K562 (cell line): ENCODE measurements around the gene CHST7.

Experiments used
- FOXA1 ChIP-seq: fragments of 450-650 bp; IDR thresholded peaks from 2 replicates; pipeline ENCODE4 v1.6.1; 2016; ENCODE audit warnings: mild to moderate bottlenecking, borderline replicate concordance
- HIVEP1 ChIP-seq: fragments of 250-450 bp; sonication (Bioruptor Pico); IDR thresholded peaks from 2 replicates; pipeline ENCODE4 v1.4.0; 2020; ENCODE audit warnings: mild to moderate bottlenecking
- MAZ ChIP-seq, 2 experiments: fragments of 450-650 bp in 1 of 2; sonication (generic) in 1 of 2; formaldehyde crosslinking; IDR thresholded peaks in 1 of 2; conservative IDR thresholded peaks in 1 of 2; 2 replicates each; pipeline versions ENCODE4 v1.4.0 to v1.5.0; 2020; ENCODE audit warnings: mild to moderate bottlenecking in 1 of 2, missing genetic modification reagents in 1 of 2
- NFE2 ChIP-seq: IDR thresholded peaks from 2 replicates; pipeline ENCODE4 v1.6.1; 2014; ENCODE audit warnings: antibody characterized with exemption, low read depth
- RFX5 ChIP-seq: IDR thresholded peaks from 2 replicates; pipeline ENCODE4 v1.6.1; 2011; ENCODE audit warnings: low read depth, mild to moderate bottlenecking, improper control_type of control experiment, low read length
- TEAD2 ChIP-seq: fragments of 450-650 bp; IDR thresholded peaks from 2 replicates; pipeline ENCODE4 v1.6.1; 2016; ENCODE audit warnings: missing genetic modification characterization, control low read depth, missing compliant biosample characterization
- ZNF699 ChIP-seq: fragments of 250-450 bp; sonication (Bioruptor Pico); IDR thresholded peaks from 2 replicates; pipeline ENCODE4 v1.8.0; 2021; ENCODE audit warnings: mild to moderate bottlenecking, moderate library complexity; ENCODE audit not compliant: insufficient replicate concordance
- TF ChIP-seq, protein P1 (sequence below): sonication (generic); formaldehyde crosslinking; IDR thresholded peaks from 2 replicates; pipeline ENCODE4 v1.8.1; 2023; ENCODE audit warnings: mild to moderate bottlenecking, missing genetic modification reagents

DNA sequence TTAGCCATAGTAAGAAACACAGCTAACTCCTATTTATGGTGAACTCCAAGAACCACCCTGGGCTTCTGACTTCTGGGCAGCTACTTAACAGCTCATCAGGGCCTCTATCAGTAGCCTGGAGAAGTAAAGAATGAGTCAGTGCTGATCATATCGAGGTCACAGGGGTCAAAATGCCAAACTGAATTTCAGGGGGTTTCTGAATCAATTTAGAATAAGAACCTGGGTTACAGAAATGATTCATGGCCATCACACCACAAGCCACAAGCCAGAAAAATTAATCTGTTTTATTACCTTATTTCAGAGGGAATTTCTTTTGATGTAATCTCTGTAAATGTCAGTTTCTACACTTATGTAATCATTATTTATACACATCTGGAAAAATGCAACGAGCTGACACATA is 64.4 kb downstream of the CHST7 start:
- TF ChIP-seq HIVEP1 (no peak), ZNF699 (CRISPR knock-in tag) (no peak), MAZ (CRISPR knock-in tag; conservative IDR thresholded peaks at IDR 0.05 in 1 of 2, IDR thresholded peaks at IDR 0.05 in 1 of 2) (no peak), RFX5 (no peak), NFE2 (no peak), TEAD2 (tag) (no peak), FOXA1 (no peak)
- TF ChIP-seq, protein P1, sequence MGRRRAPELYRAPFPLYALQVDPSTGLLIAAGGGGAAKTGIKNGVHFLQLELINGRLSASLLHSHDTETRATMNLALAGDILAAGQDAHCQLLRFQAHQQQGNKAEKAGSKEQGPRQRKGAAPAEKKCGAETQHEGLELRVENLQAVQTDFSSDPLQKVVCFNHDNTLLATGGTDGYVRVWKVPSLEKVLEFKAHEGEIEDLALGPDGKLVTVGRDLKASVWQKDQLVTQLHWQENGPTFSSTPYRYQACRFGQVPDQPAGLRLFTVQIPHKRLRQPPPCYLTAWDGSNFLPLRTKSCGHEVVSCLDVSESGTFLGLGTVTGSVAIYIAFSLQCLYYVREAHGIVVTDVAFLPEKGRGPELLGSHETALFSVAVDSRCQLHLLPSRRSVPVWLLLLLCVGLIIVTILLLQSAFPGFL (CRISPR knock-in tag), result no peak
